OCI-LY1 (cell line): ENCODE measurements around the gene MPP2.

ENCODE experiments used
- CTCF ChIP-seq: fragments of 200-600 bp; sonication (generic), shearing (Covaris generic); IDR thresholded peaks from 2 replicates; pipeline ENCODE4 v1.5.1; 2017; ENCODE audit warnings: mild to moderate bottlenecking, antibody characterized with exemption, low read length, moderate library complexity, mixed read lengths
- EZH2 ChIP-seq: fragments of 200-600 bp; sonication (generic), shearing (Covaris generic); IDR thresholded peaks from 2 replicates; pipeline ENCODE4 v1.8.0; 2017; ENCODE audit warnings: borderline replicate concordance, mixed run types, mild to moderate bottlenecking, antibody characterized with exemption, low read length, moderate library complexity, mixed read lengths

GRCh38 chr17:43927060-43927864, 19.9 kb upstream of the MPP2 start:
- TF ChIP-seq CTCF = no peak
- TF ChIP-seq EZH2 = no peak
